ENCODE results near the gene TLR3. TPM values are rescaled to one million over a fixed set of nuclear protein-coding genes. Genes with fewer than 3 reads are reported as not detected.
A peak's percentile ranks its signal among the peaks of the same experiment; 100 is the strongest.

The TLR3 gene
- total RNA-seq, 3 donors from 2014 or later: 23.6 to 55.0 (median 51.3) TPM

DNA sequence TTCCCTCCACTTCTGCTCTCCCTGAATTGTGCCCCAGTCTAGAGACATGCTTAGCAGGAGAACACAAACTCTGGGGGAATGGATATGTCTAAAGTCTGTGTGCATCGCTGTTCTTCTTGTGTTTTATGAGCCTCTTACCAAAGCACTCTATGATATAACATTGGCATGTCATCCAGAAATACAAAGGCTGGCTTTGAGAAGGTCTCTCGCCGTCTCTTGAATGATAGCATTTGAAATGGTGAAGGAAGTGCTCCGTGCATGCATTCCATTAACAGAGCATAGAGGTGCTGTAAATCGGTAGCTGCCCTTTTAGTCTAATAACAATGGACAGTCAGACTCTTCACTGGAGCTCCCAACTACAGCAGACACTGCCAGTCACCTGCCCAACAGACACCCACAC, 28.4 kb downstream of the TLR3 start:
- no peaks in the 10 kb centered on the region for H3K9me3 ChIP-seq
- H3K4me3 ChIP-seq: no peak overlapping the region
- ATAC-seq (no peak), DNase-seq (no peak)
- intact Hi-C loops (cut with DNase I, micrococcal nuclease): no loop called here
- no peaks in the 10 kb centered on the region for H3K36me3 ChIP-seq (ENCODE audit: low read depth)
- TF ChIP-seq, protein P1, sequence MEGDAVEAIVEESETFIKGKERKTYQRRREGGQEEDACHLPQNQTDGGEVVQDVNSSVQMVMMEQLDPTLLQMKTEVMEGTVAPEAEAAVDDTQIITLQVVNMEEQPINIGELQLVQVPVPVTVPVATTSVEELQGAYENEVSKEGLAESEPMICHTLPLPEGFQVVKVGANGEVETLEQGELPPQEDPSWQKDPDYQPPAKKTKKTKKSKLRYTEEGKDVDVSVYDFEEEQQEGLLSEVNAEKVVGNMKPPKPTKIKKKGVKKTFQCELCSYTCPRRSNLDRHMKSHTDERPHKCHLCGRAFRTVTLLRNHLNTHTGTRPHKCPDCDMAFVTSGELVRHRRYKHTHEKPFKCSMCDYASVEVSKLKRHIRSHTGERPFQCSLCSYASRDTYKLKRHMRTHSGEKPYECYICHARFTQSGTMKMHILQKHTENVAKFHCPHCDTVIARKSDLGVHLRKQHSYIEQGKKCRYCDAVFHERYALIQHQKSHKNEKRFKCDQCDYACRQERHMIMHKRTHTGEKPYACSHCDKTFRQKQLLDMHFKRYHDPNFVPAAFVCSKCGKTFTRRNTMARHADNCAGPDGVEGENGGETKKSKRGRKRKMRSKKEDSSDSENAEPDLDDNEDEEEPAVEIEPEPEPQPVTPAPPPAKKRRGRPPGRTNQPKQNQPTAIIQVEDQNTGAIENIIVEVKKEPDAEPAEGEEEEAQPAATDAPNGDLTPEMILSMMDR (IDR thresholded peaks at IDR 0.05): no peak
- no peaks in the 10 kb centered on the region for H3K4me1 ChIP-seq (ENCODE audit: low read depth)

DNA sequence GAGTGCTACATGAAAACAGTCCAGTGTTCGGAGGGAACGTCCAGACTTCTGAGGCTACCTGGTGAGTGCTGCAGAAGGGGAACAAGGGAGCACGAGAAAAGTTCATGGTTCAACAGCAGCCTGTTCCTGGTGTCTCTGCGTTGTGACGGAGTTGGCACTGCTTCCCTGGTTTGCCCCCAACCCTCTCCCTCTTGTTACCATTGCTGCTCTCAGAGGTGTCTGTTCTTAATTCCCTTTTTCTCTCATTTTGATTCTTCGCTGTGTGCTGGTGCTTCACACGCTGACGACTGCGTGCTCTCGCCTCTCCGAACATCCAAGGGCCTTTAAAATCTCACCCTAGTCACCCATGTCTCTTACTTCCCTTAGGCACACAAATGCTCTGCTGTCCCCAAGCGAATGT, 34.0 kb downstream of the TLR3 start:
- Histone ChIP-seq H3K9me3 (no peaks in the 10 kb centered on the region), H3K4me3 (no peak overlapping the region), H3K36me3 (ENCODE audit: low read depth) (no peaks in the 10 kb centered on the region), H3K4me1 (ENCODE audit: low read depth) (peaks cover 4% of the 10 kb centered on the region)
- TF ChIP-seq, protein P1 (IDR thresholded peaks at IDR 0.05): no peak
- ATAC-seq (no peak), DNase-seq (no peak)
- intact Hi-C loops (cut with DNase I, micrococcal nuclease): no loop called here

DNA sequence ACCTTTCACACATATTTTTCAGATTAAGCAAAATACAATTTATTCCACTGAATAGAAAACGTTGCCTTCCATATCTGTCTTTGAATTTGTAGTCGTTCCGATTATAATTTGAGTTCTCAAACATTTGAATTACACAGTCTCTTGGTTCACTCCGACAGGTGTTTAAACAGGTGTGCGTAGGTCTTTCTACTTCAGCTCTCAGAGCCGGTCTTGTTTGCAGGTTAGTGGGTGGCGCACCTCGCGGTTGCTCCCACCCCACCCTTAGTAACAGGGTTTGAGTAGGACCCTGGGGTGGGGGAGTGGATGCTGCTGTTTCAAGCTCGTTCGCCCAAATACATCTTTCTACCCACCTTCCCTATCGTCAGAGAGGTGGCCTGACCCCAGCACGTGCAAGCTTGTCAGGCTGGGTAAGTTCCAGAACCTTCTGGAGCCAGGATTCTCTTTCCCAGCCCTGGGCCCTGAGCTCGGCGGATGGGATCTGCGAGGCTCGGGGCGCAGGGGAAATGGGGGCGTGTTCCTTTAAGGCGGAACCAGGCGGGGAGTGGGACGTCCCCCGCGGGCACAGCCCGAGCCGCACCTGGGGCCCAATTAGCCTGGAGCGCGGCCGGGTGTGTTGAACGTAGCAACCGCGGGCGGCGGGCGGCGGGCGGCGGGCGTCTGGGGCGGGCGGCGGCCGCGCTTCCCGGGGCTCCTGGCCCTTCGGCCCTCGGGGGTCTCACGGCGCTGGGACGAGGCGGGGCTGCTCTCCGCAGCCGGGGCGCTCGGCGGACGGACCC, 35.3 kb downstream of the TLR3 start, which contains the start of gene FAM149A:
FAM149A (plus strand) TSS at position 591 of the 776 bp plus-strand sequence.
- ATAC-seq: peak; percentile 92
- Histone ChIP-seq H3K4me1 (ENCODE audit: low read depth) (peaks cover 6% of the 10 kb centered on the region), H3K36me3 (ENCODE audit: low read depth) (no peaks in the 10 kb centered on the region), H3K4me3 (peak within 1 kb of the TSS; percentile 38), H3K9me3 (no peaks in the 10 kb centered on the region)
- intact Hi-C loops (cut with DNase I, micrococcal nuclease): no loop called here
- DNase-seq: peak; percentile 85 to 87 (median 86)
- TF ChIP-seq, protein P1 (IDR thresholded peaks at IDR 0.05): no peak

DNA sequence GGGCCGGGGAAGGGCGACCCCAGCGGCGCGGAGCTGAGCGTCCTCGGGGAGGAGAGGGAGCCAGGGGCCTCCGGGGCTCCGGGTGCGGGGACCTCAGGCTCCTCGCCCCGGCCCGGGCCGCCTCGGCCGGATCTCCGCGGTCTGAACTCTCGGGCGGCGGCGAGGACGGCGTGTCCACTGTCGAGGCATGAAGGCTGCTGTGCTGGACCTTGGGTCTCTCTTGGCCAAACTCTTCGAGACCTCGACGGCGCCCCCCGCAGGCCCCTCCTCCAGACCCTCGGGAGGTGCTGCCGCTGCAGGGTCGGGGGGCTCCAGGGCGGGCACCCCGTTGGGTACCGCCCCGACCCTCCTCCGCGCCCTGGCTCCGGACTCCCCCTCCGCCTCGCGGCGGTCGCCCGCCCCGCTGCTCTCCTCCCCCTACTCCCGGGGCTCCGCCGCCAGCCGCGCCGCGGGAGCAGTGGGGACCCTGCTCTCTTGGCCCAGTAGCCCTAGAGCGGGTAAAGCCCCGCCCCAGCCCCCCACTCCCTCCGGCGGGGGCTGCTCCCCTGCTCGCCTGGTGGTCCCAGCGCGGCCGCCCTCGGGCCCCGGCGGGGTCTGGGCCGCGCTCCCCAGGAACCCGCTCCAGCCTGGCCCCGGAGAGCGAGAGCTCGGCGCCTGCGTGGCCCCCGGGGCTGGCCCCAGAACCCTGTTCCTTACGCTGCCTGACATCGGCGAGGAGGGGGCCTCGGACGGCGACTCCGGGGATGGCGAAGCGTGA, 36.1 kb downstream of the TLR3 start:
- intact Hi-C loops (cut with DNase I, micrococcal nuclease): no loop called here
- ATAC-seq (peak; percentile 52), DNase-seq (peak; percentile 43 to 58 (median 54))
- Histone ChIP-seq H3K4me3 (peak overlapping the region; percentile 38), H3K4me1 (ENCODE audit: low read depth) (peaks cover 6% of the 10 kb centered on the region), H3K36me3 (ENCODE audit: low read depth) (no peaks in the 10 kb centered on the region), H3K9me3 (no peaks in the 10 kb centered on the region)
- TF ChIP-seq, protein P1 (IDR thresholded peaks at IDR 0.05): no peak

DNA sequence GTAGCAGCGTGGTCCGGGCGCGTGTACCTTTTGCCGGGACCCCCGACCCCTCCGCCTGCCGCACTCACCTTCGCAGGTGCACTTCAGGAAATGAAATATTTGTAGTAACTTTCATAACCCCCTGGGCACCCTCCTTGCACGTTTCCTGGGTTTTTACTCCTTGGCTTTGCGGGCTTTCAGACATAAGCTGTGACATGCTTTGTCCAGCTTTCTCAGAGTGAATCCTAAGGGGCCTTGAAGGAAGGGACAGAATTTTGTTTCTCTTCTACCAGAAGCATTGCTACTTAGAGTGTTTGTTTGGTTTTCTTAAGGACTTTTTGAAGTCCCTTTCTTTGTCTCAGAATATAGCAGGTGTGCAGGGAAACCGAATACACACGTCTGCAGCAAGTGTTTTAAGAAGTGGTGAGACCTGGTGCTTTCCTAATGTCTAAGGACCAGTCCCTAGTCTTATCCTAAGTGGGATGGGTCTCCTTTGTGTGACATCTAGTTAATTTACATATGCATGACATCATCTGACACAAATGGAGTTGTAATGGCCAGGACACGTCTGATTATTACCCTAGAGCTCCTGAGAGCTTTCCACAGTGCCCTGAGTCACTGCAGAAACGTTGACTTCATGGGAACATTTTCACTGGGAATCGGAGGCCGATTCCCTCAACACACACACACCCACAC, 36.8 kb downstream of the TLR3 start:
- H3K4me1 ChIP-seq (ENCODE audit: low read depth): peaks cover 6% of the 10 kb centered on the region
- peak in 1 of 3 donors; percentile 46 for DNase-seq
- peak; percentile 78 for ATAC-seq
- TF ChIP-seq, protein P1 (IDR thresholded peaks at IDR 0.05): no peak
- H3K36me3 ChIP-seq (ENCODE audit: low read depth): no peaks in the 10 kb centered on the region
- intact Hi-C loops (cut with DNase I, micrococcal nuclease): no loop called here
- peak overlapping the region; percentile 38 for H3K4me3 ChIP-seq
- no peaks in the 10 kb centered on the region for H3K9me3 ChIP-seq
